D721Med (cell line): ENCODE data around the gene GPX2.

Source experiments
- DNase-seq: peaks from one replicate; pipeline ENCODE4 v3.0.0; 2011; ENCODE audit warnings: low spot score; ENCODE audit not compliant: insufficient read length
- FAIRE-seq: peaks from 2 replicates; lab custom pipeline; 2011; peaks lifted over from hg19 to GRCh38; lab: Jason Lieb, UNC
- TF ChIP-seq, protein P1 (sequence below): IDR thresholded peaks from 2 replicates; pipeline ENCODE4 v1.5.1; 2012; ENCODE audit warnings: mild to moderate bottlenecking, control low read depth; ENCODE audit not compliant: insufficient read depth; ENCODE audit errors: missing control alignments

The GPX2 gene

DNA sequence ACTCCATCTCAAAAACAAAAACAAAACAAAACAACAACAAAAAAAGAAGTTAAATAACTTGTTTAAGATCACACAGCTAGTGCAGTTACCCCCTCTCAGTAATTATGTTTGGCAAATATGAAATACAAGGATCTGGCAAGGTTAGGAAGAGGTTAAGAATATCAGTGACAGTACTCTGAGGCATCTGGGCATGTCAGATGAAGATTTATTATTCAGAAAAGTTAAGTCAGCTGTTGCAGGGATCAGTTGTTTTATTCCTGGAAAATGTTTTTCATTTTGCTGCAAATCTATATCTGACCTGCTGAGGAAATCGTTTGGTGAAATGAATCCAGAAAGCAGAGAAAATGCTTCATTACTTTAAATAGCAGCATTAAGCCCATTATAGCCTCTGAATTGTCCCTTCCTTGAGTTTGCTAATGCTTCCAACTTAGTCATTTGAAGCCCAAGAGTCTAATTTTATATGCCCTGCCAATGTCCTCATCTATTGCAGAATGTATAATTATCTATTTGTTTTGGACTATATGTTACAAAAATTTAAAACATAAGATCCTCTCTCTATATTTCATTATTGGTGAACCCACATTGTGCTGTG is 8.1 kb downstream of the GPX2 start:
- FAIRE-seq (no peak), DNase-seq (no peak)
- TF ChIP-seq, protein P1, sequence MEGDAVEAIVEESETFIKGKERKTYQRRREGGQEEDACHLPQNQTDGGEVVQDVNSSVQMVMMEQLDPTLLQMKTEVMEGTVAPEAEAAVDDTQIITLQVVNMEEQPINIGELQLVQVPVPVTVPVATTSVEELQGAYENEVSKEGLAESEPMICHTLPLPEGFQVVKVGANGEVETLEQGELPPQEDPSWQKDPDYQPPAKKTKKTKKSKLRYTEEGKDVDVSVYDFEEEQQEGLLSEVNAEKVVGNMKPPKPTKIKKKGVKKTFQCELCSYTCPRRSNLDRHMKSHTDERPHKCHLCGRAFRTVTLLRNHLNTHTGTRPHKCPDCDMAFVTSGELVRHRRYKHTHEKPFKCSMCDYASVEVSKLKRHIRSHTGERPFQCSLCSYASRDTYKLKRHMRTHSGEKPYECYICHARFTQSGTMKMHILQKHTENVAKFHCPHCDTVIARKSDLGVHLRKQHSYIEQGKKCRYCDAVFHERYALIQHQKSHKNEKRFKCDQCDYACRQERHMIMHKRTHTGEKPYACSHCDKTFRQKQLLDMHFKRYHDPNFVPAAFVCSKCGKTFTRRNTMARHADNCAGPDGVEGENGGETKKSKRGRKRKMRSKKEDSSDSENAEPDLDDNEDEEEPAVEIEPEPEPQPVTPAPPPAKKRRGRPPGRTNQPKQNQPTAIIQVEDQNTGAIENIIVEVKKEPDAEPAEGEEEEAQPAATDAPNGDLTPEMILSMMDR: no peak

DNA sequence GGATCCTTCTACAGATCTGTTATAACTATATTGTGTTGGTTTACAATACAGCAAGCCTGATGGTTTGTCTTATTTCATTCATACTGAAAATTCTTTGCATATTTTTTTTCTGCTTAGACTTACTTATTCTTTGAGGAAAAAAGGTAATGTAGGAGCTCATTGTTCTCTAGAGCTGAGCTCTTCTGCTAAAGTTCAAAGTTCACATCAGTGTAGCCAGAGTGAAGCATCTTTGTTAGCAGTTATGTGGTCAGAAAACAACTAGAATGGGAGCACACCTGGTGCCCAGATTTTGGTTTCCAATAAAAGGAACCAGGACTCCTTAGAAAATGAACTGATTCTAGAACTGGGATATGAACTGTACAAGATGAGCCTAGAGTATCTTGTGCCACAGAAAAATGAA is 10.3 kb downstream of the GPX2 start:
- DNase-seq: no peak
- TF ChIP-seq, protein P1: no peak
- no peak for FAIRE-seq

DNA sequence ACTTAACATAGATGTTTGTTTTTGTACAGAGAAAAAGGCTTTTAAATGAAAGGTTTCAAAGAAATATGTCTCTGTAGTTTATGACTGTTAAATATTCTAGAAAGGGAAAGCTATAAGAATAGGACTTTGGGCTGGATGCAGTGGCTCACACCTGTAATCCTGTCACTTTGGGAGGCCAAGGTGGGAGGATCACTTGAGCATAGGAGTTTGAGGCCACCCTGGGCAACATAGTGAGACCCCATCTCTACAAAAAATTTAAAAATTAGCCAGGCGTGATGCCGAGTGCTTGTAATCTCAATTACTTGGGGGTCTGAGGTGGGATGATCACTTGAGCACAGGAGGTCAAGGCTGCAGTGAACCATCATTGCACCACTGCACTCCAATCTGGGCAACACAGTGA is 11.4 kb downstream of the GPX2 start:
- TF ChIP-seq, protein P1: no peak
- no peak for FAIRE-seq
- no peak for DNase-seq

DNA sequence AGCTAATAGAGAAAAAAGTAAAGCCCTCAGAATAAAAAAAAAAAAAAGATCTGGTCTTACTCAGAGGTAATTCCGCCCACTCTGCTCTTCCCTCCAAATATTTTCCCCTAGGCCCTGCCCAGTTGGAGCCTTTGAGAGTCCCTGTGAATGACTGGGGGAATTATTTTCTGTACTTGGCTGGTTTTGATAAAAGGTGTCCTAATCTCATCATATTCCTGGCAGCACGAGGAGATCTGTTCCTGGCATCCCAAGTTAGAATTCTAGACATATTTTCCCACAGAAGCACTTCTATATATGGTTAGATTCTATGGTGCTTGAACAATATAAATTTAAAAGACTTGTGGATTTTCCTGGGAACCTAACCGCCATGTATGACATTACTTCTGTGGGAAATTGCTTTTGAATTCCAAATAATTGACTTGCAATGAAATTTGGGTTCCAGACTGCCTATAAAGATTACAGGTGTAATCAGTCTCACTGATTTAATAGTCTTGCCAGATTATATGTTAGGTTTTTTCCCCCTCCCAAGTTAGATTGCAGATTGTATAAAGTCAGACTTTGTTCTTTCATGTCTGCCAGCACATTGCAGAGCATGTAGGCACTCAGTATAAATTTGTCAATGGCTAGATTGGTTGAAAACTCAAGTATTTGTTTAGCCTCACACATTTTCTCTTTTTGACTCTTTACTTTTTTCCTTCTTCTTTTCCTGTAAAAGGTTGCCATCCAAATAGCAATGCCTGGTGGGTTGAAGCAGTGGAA is 12.3 kb downstream of the GPX2 start:
- TF ChIP-seq, protein P1: no peak
- FAIRE-seq (no peak), DNase-seq (no peak)

DNA sequence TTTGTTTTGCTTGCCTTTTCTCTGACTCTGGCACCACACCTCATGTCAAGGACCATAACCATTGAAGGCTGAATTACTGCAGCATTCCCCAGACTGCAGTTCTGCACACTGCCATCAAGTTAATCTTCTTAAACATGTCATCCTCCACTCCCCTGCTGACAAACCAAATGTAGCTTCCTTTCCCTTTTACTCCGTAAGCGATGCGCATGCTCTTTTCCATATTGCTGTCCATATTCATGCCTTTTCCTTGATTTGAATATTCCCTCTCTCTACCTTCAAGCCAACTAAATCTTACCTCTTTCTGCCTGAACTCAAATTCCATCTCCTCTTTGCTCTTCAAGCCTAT is 13.6 kb downstream of the GPX2 start:
- TF ChIP-seq, protein P1: no peak
- DNase-seq: no peak
- no peak for FAIRE-seq

DNA sequence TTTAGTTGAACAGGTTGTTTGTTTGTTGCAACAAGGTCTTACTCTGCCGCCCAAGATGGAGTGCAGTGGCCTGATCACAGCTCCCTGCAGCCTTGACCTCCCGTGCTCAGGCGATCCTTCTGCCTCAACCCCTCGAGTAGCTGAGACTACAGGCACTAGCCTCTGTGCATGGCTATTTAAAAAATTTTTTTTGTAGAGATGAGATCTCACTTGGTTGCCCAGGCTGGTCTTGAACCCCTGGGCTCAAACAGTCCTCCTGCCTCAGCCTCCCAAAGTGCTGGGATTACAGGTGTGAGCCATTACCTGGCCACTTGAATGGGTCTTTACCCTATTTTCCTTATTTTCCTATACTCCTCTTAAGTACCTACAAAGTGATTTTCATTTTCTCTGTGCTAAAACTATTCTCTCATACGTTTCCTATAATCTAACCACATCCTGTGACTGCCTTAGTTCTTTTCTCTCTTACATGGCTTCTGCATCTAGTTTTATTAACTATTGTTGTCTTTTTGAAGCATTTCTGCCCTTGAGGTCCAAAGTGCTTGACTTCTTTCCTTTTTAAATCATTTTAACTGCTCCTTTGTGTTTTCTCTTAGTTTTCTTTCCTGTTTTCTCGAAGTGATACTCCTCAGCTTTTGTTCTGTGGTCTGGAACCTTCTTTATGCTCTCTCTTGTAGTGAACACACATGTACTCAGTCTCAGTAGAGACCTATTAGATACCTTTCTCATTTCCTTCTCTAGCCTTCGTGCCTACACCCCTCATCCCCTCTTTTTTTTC is 14.1 kb downstream of the GPX2 start:
- DNase-seq (no peak), FAIRE-seq (no peak)
- TF ChIP-seq, protein P1: no peak

DNA sequence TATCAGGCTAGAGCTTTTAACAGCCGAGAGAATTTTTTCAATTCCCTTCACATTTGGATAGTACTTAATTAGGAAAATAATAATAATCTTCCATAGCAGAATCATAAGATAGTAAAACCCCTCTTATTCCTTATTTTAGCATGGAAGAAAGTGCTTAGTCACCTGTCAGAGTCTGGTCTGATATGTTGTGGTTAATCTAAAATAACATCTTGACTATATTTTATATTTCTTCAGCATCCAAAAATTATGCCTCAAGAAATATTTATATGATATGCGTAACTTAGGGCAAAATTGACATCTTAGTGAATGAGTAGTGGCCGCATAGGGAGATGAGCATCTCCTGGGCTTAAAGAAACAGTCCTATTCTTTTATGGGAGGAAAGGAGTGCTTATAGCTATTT is 15.5 kb downstream of the GPX2 start:
- TF ChIP-seq, protein P1: no peak
- FAIRE-seq (no peak), DNase-seq (no peak)
